Upper lobe of left lung (tissue), 6 donors: ENCODE data around the gene MAP3K6. TPM values are rescaled to one million over a fixed set of nuclear protein-coding genes. Genes with fewer than 3 reads are reported as not detected.

Source experiments
- ATAC-seq, 2 donors: fragments of 200-7000 bp; cut with Tn5 transposase; one replicate each; pipeline ENCODE4 v1.9.1; 2022; ENCODE audit warnings: mild to moderate bottlenecking in 2 of 2, moderate library complexity in 2 of 2; ENCODE audit not compliant: low FRiP score in 2 of 2
- DNase-seq, 2 donors: peaks; one replicate each; pipeline ENCODE4 v3.0.0-alpha.2; 2019 to 2020
- H3K27ac ChIP-seq, 4 donors: fragments of 200-600 bp; sonication (generic); one replicate each; pipeline ENCODE4 v1.5.1; 2016 to 2019
- H3K27me3 ChIP-seq, 4 donors: fragments of 200-600 bp; sonication (generic); one replicate each; pipeline ENCODE4 v1.5.1; 2017 to 2019
- H3K36me3 ChIP-seq, 4 donors: fragments of 200-600 bp; sonication (generic); one replicate each; pipeline ENCODE4 v1.5.1; 2016 to 2019
- H3K4me1 ChIP-seq, 4 donors: fragments of 200-600 bp; sonication (generic); one replicate each; pipeline ENCODE4 v1.5.1; 2018 to 2019
- H3K4me3 ChIP-seq, 4 donors: fragments of 200-600 bp; sonication (generic); one replicate each; pipeline ENCODE4 v1.5.1; 2017 to 2019; ENCODE audit warnings: mild to moderate bottlenecking in 2 of 4, moderate library complexity in 1 of 4
- H3K9me3 ChIP-seq, 4 donors: fragments of 200-600 bp; sonication (generic); one replicate each; pipeline ENCODE4 v1.5.1; 2018 to 2019
- CTCF ChIP-seq, 6 experiments: fragments of 450-650 bp in 4 of 6; fragments of 200-600 bp in 2 of 6; sonication (generic) in 2 of 6; IDR thresholded peaks; one replicate each; pipeline ENCODE4 v1.5.1; 2016 to 2019; ENCODE audit warnings: antibody characterized with exemption in 6 of 6
- EP300 ChIP-seq, 4 donors: sonication (generic); formaldehyde crosslinking; IDR thresholded peaks; one replicate each; pipeline ENCODE4 v1.5.1; 2017; ENCODE audit warnings: antibody characterized with exemption in 4 of 4, control low read depth in 2 of 4
- POLR2A ChIP-seq, 4 donors: fragments of 450-650 bp; IDR thresholded peaks; one replicate each; pipeline ENCODE4 v1.5.1; 2016 to 2017; ENCODE audit warnings: antibody characterized with exemption in 4 of 4, mild to moderate bottlenecking in 2 of 4
- POLR2AphosphoS5 ChIP-seq, 2 donors: sonication (generic); formaldehyde crosslinking; IDR thresholded peaks; one replicate each; pipeline ENCODE4 v1.5.1; 2017; ENCODE audit warnings: antibody characterized with exemption in 2 of 2
- WGBS, 2 donors: methylation state at CpG; one replicate each; pipeline ENCODE4 v1.1.5; 2017 to 2018; 5-methylcytosine and 5-hydroxymethylcytosine counted together
- total RNA-seq, 6 donors: library from RNA; depleted of rRNA in 4 of 6; stranded (reverse); fragments of >200 nt in 4 of 6; gene quantifications; one replicate each; pipeline versions ENCODE4 v1.1.0 to v1.2.1, GENCODE V29; 2016 to 2021
- donor health status: DM: no; HTN: no; CAD: no; lungs with moderate emphysema.
- donor health status: DM: no; HTN: yes; CAD: no; lungs with severe emphysema.

MAP3K6 gene
- total RNA-seq, 6 donors from 2014 or later: 36.6 to 302 (median 118) TPM

DNA sequence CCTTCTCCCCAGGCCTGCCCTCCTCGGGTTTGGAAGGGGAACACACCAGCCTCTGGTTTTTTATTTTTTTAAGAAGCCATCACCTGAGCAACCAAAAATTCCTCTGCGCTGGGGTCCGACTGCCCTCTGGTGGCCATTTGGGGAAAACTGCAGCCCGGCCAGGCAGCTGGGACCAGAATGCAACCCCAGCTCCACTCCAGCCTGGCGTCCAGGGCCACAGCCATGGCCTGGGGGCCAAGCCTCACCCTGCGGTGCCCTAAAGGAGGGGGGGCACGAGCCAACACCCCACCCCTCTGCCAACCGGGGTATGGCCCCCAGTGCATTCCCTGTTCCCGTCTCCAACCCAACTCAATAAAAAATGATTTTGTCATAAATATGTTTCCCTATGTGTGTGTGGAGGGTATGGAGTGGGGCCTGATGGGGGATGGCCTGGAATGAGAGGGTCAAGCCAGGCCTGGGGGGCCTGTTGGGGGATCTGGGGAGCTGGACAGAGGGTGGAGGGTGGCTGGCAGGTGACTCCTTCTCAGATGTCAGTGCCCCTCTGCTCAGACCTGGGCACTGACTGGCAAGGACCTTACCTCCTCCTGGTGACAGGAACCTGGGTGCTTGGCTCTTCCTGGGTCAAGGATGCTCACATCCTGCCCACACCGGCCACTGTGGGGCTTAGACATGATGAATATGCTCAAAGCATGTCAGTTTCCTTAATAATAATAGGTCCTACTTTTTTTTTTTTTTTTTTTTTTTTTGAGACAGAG, 28.9 kb upstream of the MAP3K6 start:
- Histone ChIP-seq H3K36me3 (no peaks in the 10 kb centered on the region), H3K9me3 (no peaks in the 10 kb centered on the region), H3K4me3 (no peak overlapping the region), H3K4me1 (peaks cover 25 to 46% (median 36%) of the 10 kb centered on the region in 4 donors), H3K27ac (no peak overlapping the region), H3K27me3 (no peaks in the 10 kb centered on the region)
- TF ChIP-seq POLR2A (IDR thresholded peaks at IDR 0.05) (peak in 1 of 4 donors; percentile 35), CTCF (IDR thresholded peaks at IDR 0.05) (peak; percentile 88 to 97 (median 93)), EP300 (IDR thresholded peaks at IDR 0.05) (no peak), POLR2AphosphoS5 (IDR thresholded peaks at IDR 0.05) (peak in 1 of 2 donors; percentile 25)
- ATAC-seq (peak; percentile 65 to 70), DNase-seq (peak; percentile 80 to 86)
- WGBS, 2 donors: 8 to 9% methylated on average over 9 to 10 of the region's 10 CpGs

DNA sequence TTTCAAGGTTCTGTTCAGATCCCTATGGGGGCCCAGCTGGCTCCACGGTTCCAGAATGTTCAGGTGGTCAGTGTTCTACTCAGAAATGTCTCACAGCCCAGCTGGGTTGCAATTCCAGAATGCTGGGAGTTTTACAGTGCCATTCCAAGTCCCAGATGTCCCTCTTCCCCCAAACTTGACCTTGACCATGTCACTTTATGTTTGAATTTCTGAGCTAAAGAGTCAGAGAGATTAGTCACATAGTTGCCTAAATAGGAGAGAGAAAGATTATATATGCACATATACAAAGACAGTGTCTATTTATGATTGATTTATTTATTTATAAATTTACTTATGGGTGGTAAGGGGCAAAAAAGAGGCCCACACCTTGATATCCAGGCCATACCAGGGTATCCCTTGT, 28.2 kb upstream of the MAP3K6 start:
- H3K27me3 ChIP-seq: no peaks in the 10 kb centered on the region
- no peak for ATAC-seq
- H3K27ac ChIP-seq: no peak overlapping the region
- TF ChIP-seq POLR2AphosphoS5 (IDR thresholded peaks at IDR 0.05): no peak
- no peak for TF ChIP-seq POLR2A (IDR thresholded peaks at IDR 0.05)
- TF ChIP-seq CTCF (IDR thresholded peaks at IDR 0.05): no peak
- no peak for TF ChIP-seq EP300 (IDR thresholded peaks at IDR 0.05)
- H3K36me3 ChIP-seq: no peaks in the 10 kb centered on the region
- WGBS, 2 donors: 64 to 90% methylated on average over 1 of the region's 1 CpG
- no peaks in the 10 kb centered on the region for H3K9me3 ChIP-seq
- H3K4me3 ChIP-seq: no peak overlapping the region
- no peak for DNase-seq
- peaks cover 25 to 43% (median 35%) of the 10 kb centered on the region in 4 donors for H3K4me1 ChIP-seq

- ATAC-seq: no peak
Observed at GRCh38 chr1:27394282-27394658, 27.5 kb upstream of the MAP3K6 start.

DNA sequence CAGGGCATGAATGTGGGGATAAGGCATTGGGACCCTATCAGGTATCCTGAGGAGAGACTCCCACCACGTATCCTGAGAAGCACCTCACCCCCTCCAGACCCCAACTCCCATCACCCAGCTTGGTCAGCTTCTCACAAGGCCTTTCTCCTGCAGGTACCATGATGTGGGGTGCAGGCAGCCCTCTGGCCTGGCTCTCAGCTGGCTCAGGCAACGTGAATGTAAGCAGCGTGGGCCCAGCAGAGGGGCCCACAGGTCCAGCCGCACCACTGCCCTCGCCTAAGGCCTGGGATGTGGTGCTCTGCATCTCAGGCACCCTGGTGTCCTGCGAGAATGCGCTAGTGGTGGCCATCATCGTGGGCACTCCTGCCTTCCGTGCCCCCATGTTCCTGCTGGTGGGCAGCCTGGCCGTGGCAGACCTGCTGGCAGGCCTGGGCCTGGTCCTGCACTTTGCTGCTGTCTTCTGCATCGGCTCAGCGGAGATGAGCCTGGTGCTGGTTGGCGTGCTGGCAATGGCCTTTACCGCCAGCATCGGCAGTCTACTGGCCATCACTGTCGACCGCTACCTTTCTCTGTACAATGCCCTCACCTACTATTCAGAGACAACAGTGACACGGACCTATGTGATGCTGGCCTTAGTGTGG, 27.0 kb upstream of the MAP3K6 start:
- 92 to 94% methylated on average over 8 to 18 of the region's 18 CpGs for WGBS, 2 donors
- ATAC-seq: no peak

More at GRCh38 chr1:27394282-27394658, 27.5 kb upstream of the MAP3K6 start:
- no peaks in the 10 kb centered on the region for H3K27me3 ChIP-seq
- H3K27ac ChIP-seq: no peak overlapping the region
- peak in 1 of 2 donors; percentile 65 for DNase-seq
- H3K4me3 ChIP-seq: no peak overlapping the region
- TF ChIP-seq POLR2A (IDR thresholded peaks at IDR 0.05): no peak
- no peak for TF ChIP-seq EP300 (IDR thresholded peaks at IDR 0.05)
- TF ChIP-seq POLR2AphosphoS5 (IDR thresholded peaks at IDR 0.05): no peak
- no peak for TF ChIP-seq CTCF (IDR thresholded peaks at IDR 0.05)
- H3K36me3 ChIP-seq: no peaks in the 10 kb centered on the region
- H3K4me1 ChIP-seq: peaks cover 25 to 43% (median 32%) of the 10 kb centered on the region in 4 donors
- H3K9me3 ChIP-seq: no peaks in the 10 kb centered on the region
- WGBS, 2 donors: 95 to 100% methylated on average over 9 of the region's 9 CpGs

More for the DNA sequence above, 27.0 kb upstream of the MAP3K6 start:
- no peaks in the 10 kb centered on the region for H3K9me3 ChIP-seq
- no peak overlapping the region for H3K27ac ChIP-seq
- peaks cover 25 to 44% (median 32%) of the 10 kb centered on the region in 4 donors for H3K4me1 ChIP-seq
- H3K36me3 ChIP-seq: no peaks in the 10 kb centered on the region
- DNase-seq: peak in 1 of 2 donors; percentile 62
- H3K27me3 ChIP-seq: no peaks in the 10 kb centered on the region
- H3K4me3 ChIP-seq: no peak overlapping the region
- no peak for TF ChIP-seq CTCF (IDR thresholded peaks at IDR 0.05)
- no peak for TF ChIP-seq POLR2A (IDR thresholded peaks at IDR 0.05)
- TF ChIP-seq EP300 (IDR thresholded peaks at IDR 0.05): no peak
- no peak for TF ChIP-seq POLR2AphosphoS5 (IDR thresholded peaks at IDR 0.05)
